Gastroesophageal sphincter (tissue), 4 donors: ENCODE results near the gene LARGE1. TPM values are rescaled to one million over a fixed set of nuclear protein-coding genes. Genes with fewer than 3 reads are reported as not detected.

ENCODE experiments used
- ATAC-seq: fragments of 150-250 bp; one replicate; pipeline ENCODE4 v1.9.1; 2016; ENCODE audit warnings: mild to moderate bottlenecking, moderate library complexity
- H3K27ac ChIP-seq, 4 donors: fragments of 200-600 bp; sonication (generic) in 3 of 4; 1 replicate in 3 of 4; 2 replicates in 1 of 4; pipeline ENCODE4 v1.5.1; 2016 to 2019
- H3K27me3 ChIP-seq: fragments of 200-600 bp; sonication (generic); one replicate; pipeline ENCODE4 v1.5.1; 2019
- H3K36me3 ChIP-seq, 2 donors: fragments of 200-600 bp; sonication (generic); one replicate each; pipeline ENCODE4 v1.5.1; 2019; ENCODE audit warnings: control low read depth in 1 of 2
- H3K4me1 ChIP-seq, 3 donors: fragments of 200-600 bp; sonication (generic); 1 replicate in 2 of 3; 2 replicates in 1 of 3; pipeline ENCODE4 v1.5.1; 2016 to 2019; ENCODE audit warnings: control low read depth in 2 of 3
- H3K4me3 ChIP-seq, 2 donors: fragments of 200-600 bp; sonication (generic); one replicate each; pipeline ENCODE4 v1.5.1; 2019; ENCODE audit warnings: mild to moderate bottlenecking in 1 of 2, moderate library complexity in 1 of 2
- H3K9me3 ChIP-seq, 3 donors: fragments of 200-600 bp; sonication (generic); one replicate each; pipeline ENCODE4 v1.5.1; 2017 to 2019; ENCODE audit warnings: control low read depth in 2 of 3
- CTCF ChIP-seq, 4 experiments: fragments of 200-600 bp in 2 of 4; fragments of 450-650 bp in 2 of 4; sonication (generic) in 1 of 4; IDR thresholded peaks; one replicate each; pipeline ENCODE4 v1.5.1; 2017 to 2019; ENCODE audit warnings: antibody characterized with exemption in 4 of 4, mild to moderate bottlenecking in 2 of 4, moderate library complexity in 2 of 4
- EP300 ChIP-seq: sonication (generic); formaldehyde crosslinking; IDR thresholded peaks from one replicate; pipeline ENCODE4 v1.6.1; 2017; ENCODE audit warnings: antibody characterized with exemption, mild to moderate bottlenecking
- POLR2A ChIP-seq, 2 donors: fragments of 450-650 bp; IDR thresholded peaks; one replicate each; pipeline ENCODE4 v1.6.1; 2017; ENCODE audit warnings: antibody characterized with exemption in 2 of 2, mild to moderate bottlenecking in 2 of 2, moderate library complexity in 1 of 2
- POLR2AphosphoS5 ChIP-seq: sonication (generic); formaldehyde crosslinking; IDR thresholded peaks from one replicate; pipeline ENCODE4 v1.6.1; 2017; ENCODE audit warnings: antibody characterized with exemption
- WGBS, 2 donors: methylation state at CpG; one replicate each; pipeline ENCODE4 v1.1.5; 2018; ENCODE audit warnings: low coverage in 1 of 2; 5-methylcytosine and 5-hydroxymethylcytosine counted together
- total RNA-seq, 4 donors: library from RNA; depleted of rRNA; stranded (reverse); fragments of >200 nt; gene quantifications; one replicate each; pipeline ENCODE4 v1.1.0, GENCODE V29; 2016

LARGE1 gene
- total RNA-seq, 4 donors from 2014 or later: 23.0 to 67.8 (median 48.0) TPM

DNA sequence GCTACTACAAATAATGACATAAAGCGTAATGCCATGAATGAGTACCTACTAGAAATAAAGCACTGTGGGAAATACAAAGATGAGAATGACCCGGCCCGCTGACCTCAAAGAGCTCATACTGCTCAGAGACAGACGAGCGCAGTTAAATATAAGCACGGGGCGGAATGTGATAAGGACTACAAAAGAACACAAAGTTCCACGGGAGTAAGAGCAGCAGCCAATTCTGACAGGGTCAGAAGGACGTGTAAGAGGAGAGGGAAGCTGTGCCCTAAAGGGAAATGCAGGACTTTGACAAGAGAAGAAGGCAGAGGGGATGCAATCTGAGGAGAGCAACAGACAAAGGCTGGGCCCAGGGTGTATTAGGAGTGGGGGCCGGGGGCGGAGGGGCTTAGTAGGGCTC lies 314.6 kb downstream of the LARGE1 start:
- no peak overlapping the region for H3K4me3 ChIP-seq
- 70 to 73% methylated on average over 11 of the region's 11 CpGs for WGBS, 2 donors
- H3K27ac ChIP-seq: no peak overlapping the region
- TF ChIP-seq POLR2AphosphoS5: no peak
- no peaks in the 10 kb centered on the region for H3K9me3 ChIP-seq
- H3K27me3 ChIP-seq: no peaks in the 10 kb centered on the region
- no peaks in the 10 kb centered on the region for H3K4me1 ChIP-seq
- H3K36me3 ChIP-seq: peaks cover 0 to 51% of the 10 kb centered on the region in 2 donors
- no peak for ATAC-seq

- H3K27ac ChIP-seq: no peak overlapping the region
These were observed 315.1 kb downstream of the LARGE1 start for GRCh38 chr22:33605221-33605620.

DNA sequence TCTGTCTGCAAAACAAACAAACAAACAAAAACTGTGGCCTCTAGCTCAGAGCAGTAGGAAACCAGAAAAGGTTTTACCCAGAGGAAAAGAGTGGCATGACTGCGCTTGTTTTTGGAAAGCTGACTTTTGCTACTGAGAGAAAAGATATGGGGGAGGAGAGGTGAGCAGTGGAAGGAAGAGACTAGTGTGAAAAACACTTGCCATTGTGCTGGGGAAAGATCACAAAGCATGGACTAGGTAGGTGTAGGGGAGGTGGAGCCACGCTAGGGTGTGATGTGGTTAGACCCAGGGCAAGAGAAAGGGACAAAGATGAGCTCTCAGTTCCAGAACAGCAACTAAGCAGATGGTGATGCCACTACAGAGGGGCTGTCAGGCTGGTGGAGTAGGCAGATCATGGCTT lies 319.2 kb downstream of the LARGE1 start:
- no peak for TF ChIP-seq POLR2AphosphoS5
- no peak for TF ChIP-seq CTCF (IDR thresholded peaks at IDR 0.05)
- TF ChIP-seq EP300: no peak
- TF ChIP-seq POLR2A (IDR thresholded peaks at IDR 0.05): no peak
- WGBS, 2 donors: 100% methylated on average over 1 of the region's 2 CpGs
- no peak for ATAC-seq

More at GRCh38 chr22:33605221-33605620, 315.1 kb downstream of the LARGE1 start:
- no peaks in the 10 kb centered on the region for H3K9me3 ChIP-seq
- H3K4me3 ChIP-seq: no peak overlapping the region
- ATAC-seq: no peak
- 94 to 98% methylated on average over 5 to 6 of the region's 6 CpGs for WGBS, 2 donors
- TF ChIP-seq EP300 (no peak), POLR2A (IDR thresholded peaks at IDR 0.05) (no peak), CTCF (IDR thresholded peaks at IDR 0.05) (no peak), POLR2AphosphoS5 (no peak)
- H3K36me3 ChIP-seq: peaks cover 0 to 54% of the 10 kb centered on the region in 2 donors
- H3K27me3 ChIP-seq: no peaks in the 10 kb centered on the region
- no peaks in the 10 kb centered on the region for H3K4me1 ChIP-seq

GRCh38 chr22:33600595-33600994 lies 319.7 kb downstream of the LARGE1 start:
- Histone ChIP-seq H3K27me3 (no peaks in the 10 kb centered on the region), H3K4me3 (no peak overlapping the region), H3K27ac (no peak overlapping the region), H3K9me3 (no peaks in the 10 kb centered on the region), H3K36me3 (peaks cover 0 to 59% of the 10 kb centered on the region in 2 donors), H3K4me1 (no peaks in the 10 kb centered on the region)
- no peak for TF ChIP-seq EP300
- TF ChIP-seq CTCF (IDR thresholded peaks at IDR 0.05): no peak
- TF ChIP-seq POLR2A (IDR thresholded peaks at IDR 0.05): no peak
- TF ChIP-seq POLR2AphosphoS5: no peak
- ATAC-seq: no peak
- 80 to 95% methylated on average over 1 to 10 of the region's 12 CpGs for WGBS, 2 donors

More for the DNA sequence above, 319.2 kb downstream of the LARGE1 start:
- H3K4me1 ChIP-seq: no peaks in the 10 kb centered on the region
- H3K27me3 ChIP-seq: no peaks in the 10 kb centered on the region
- no peak overlapping the region for H3K4me3 ChIP-seq
- H3K9me3 ChIP-seq: no peaks in the 10 kb centered on the region
- no peak overlapping the region for H3K27ac ChIP-seq
- peaks cover 0 to 59% of the 10 kb centered on the region in 2 donors for H3K36me3 ChIP-seq

DNA sequence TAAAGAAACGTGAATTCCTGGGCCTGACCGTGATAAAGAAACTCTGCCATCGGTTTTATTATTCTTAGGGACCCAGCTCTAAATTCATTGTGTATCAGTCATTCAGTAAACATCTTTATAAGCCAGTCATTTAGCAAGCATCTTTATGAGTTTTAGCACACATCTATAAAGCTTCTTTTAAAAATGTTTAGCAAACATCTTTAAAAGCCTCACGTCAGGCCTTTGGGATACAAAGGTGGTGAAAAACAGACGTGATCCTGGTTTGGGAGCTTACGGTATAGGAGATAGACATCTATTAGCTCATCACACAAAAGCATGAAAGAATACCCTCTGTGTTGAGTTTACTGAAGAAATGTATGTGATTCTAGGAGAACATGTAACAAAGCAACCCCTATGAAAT lies 320.2 kb downstream of the LARGE1 start:
- no peaks in the 10 kb centered on the region for H3K9me3 ChIP-seq
- no peak overlapping the region for H3K4me3 ChIP-seq
- H3K4me1 ChIP-seq: no peaks in the 10 kb centered on the region
- TF ChIP-seq CTCF (IDR thresholded peaks at IDR 0.05) (no peak), EP300 (no peak), POLR2A (IDR thresholded peaks at IDR 0.05) (no peak), POLR2AphosphoS5 (no peak)
- WGBS, 2 donors: 92 to 93% methylated on average over 6 of the region's 6 CpGs
- no peak overlapping the region for H3K27ac ChIP-seq
- no peaks in the 10 kb centered on the region for H3K27me3 ChIP-seq
- peaks cover 0 to 58% of the 10 kb centered on the region in 2 donors for H3K36me3 ChIP-seq
- no peak for ATAC-seq
